ENCODE data around the gene USP48. TPM values are rescaled to one million over a fixed set of nuclear protein-coding genes. Genes with fewer than 3 reads are reported as not detected.
"Not testable (repeated sequence)": the region's sequence is repeated elsewhere in the genome, so short reads cannot be mapped to it uniquely, and the experiment has no call there.

USP48 gene
- total RNA-seq, 2 donors from 2014 or later: 72.8 to 130 TPM

GRCh38 chr1:21674957-21675356 is 108.0 kb downstream of the USP48 start:
- DNase-seq (ENCODE audit: low spot score) (no peak), ATAC-seq (no peak)
- Mint-ChIP-seq H3K4me3 (no peak overlapping the region), H3K27ac (no peak overlapping the region), H3K4me1 (ENCODE audit: low read depth in 2 of 2) (no peaks in the 10 kb centered on the region), H3K9me3 (no peaks in the 10 kb centered on the region), H3K27me3 (no peaks in the 10 kb centered on the region), H3K36me3 (no peaks in the 10 kb centered on the region)

- not testable (repeated sequence) for H3K27me3 Mint-ChIP-seq; H3K4me3 Mint-ChIP-seq; H3K4me1 Mint-ChIP-seq (ENCODE audit: low read depth in 2 of 2); ATAC-seq; H3K36me3 Mint-ChIP-seq; DNase-seq (ENCODE audit: low spot score); H3K27ac Mint-ChIP-seq; H3K9me3 Mint-ChIP-seq
These were observed 109.1 kb downstream of the USP48 start for GRCh38 chr1:21673853-21674252.

GRCh38 chr1:21673277-21673780 is 109.6 kb downstream of the USP48 start:
- Mint-ChIP-seq H3K27ac (no peak overlapping the region), H3K27me3 (no peaks in the 10 kb centered on the region)

GRCh38 chr1:21672478-21673276 is 110.3 kb downstream of the USP48 start:
- DNase-seq (ENCODE audit: low spot score): no peak
- Mint-ChIP-seq H3K4me1 (ENCODE audit: low read depth in 2 of 2) (no peaks in the 10 kb centered on the region), H3K27me3 (peaks cover 0 to 1% of the 10 kb centered on the region in 2 donors), H3K9me3 (no peaks in the 10 kb centered on the region), H3K27ac (no peak overlapping the region), H3K36me3 (no peaks in the 10 kb centered on the region), H3K4me3 (no peak overlapping the region)
- no peak for ATAC-seq

More at GRCh38 chr1:21673277-21673780, 109.6 kb downstream of the USP48 start:
- no peaks in the 10 kb centered on the region for H3K4me1 Mint-ChIP-seq (ENCODE audit: low read depth in 2 of 2)
- no peak for DNase-seq (ENCODE audit: low spot score)
- no peaks in the 10 kb centered on the region for H3K9me3 Mint-ChIP-seq
- no peak overlapping the region for H3K4me3 Mint-ChIP-seq
- H3K36me3 Mint-ChIP-seq: no peaks in the 10 kb centered on the region
- ATAC-seq: no peak

GRCh38 chr1:21671915-21672314 is 111.0 kb downstream of the USP48 start:
- Mint-ChIP-seq H3K36me3 (no peaks in the 10 kb centered on the region), H3K4me3 (no peak overlapping the region), H3K27ac (no peak overlapping the region), H3K27me3 (peaks cover 0 to 3% of the 10 kb centered on the region in 2 donors), H3K4me1 (ENCODE audit: low read depth in 2 of 2) (no peaks in the 10 kb centered on the region), H3K9me3 (no peaks in the 10 kb centered on the region)
- no peak for ATAC-seq
- no peak for DNase-seq (ENCODE audit: low spot score)

GRCh38 chr1:21670956-21671902 is 111.7 kb downstream of the USP48 start:
- ATAC-seq: no peak
- H3K4me3 Mint-ChIP-seq: no peak overlapping the region
- no peak overlapping the region for H3K27ac Mint-ChIP-seq
- no peaks in the 10 kb centered on the region for H3K9me3 Mint-ChIP-seq
- H3K27me3 Mint-ChIP-seq: peaks cover 0 to 3% of the 10 kb centered on the region in 2 donors
- no peaks in the 10 kb centered on the region for H3K36me3 Mint-ChIP-seq
- no peaks in the 10 kb centered on the region for H3K4me1 Mint-ChIP-seq (ENCODE audit: low read depth in 2 of 2)
- DNase-seq (ENCODE audit: low spot score): no peak

GRCh38 chr1:21670059-21670881 is 112.7 kb downstream of the USP48 start:
- Mint-ChIP-seq H3K36me3 (no peaks in the 10 kb centered on the region), H3K27me3 (peaks cover 0 to 6% of the 10 kb centered on the region in 2 donors), H3K27ac (no peak overlapping the region), H3K4me1 (ENCODE audit: low read depth in 2 of 2) (no peaks in the 10 kb centered on the region), H3K9me3 (no peaks in the 10 kb centered on the region), H3K4me3 (peak overlapping the region; percentile 32)
- ATAC-seq (no peak), DNase-seq (ENCODE audit: low spot score) (no peak)

- H3K9me3 Mint-ChIP-seq: no peaks in the 10 kb centered on the region
- peak; percentile 60 to 62 for ATAC-seq
- H3K27me3 Mint-ChIP-seq: peaks cover 3 to 7% of the 10 kb centered on the region in 2 donors
- no peaks in the 10 kb centered on the region for H3K4me1 Mint-ChIP-seq (ENCODE audit: low read depth in 2 of 2)
- DNase-seq (ENCODE audit: low spot score): no peak
- no peaks in the 10 kb centered on the region for H3K36me3 Mint-ChIP-seq
- H3K4me3 Mint-ChIP-seq: peak within 1 kb of the TSS; percentile 32
- H3K27ac Mint-ChIP-seq: no peak within 1 kb of the TSS
These were observed 113.5 kb downstream of the USP48 start, which contains the start of gene RAP1GAP for GRCh38 chr1:21669258-21670058. Gene RAP1GAP (minus strand): TSS chr1:21669357. CDS start chr1:21620032, 49,325 bp downstream.

- no peaks in the 10 kb centered on the region for H3K9me3 Mint-ChIP-seq
- no peaks in the 10 kb centered on the region for H3K36me3 Mint-ChIP-seq
- H3K27me3 Mint-ChIP-seq: peaks cover 7 to 9% of the 10 kb centered on the region in 2 donors
- no peak for DNase-seq (ENCODE audit: low spot score)
- no peaks in the 10 kb centered on the region for H3K4me1 Mint-ChIP-seq (ENCODE audit: low read depth in 2 of 2)
- ATAC-seq: no peak
- H3K27ac Mint-ChIP-seq: no peak overlapping the region
- no peak overlapping the region for H3K4me3 Mint-ChIP-seq
These were observed 114.0 kb downstream of the USP48 start for GRCh38 chr1:21668951-21669257.

- Mint-ChIP-seq H3K4me1 (ENCODE audit: low read depth in 2 of 2) (no peaks in the 10 kb centered on the region), H3K4me3 (no peak overlapping the region)
These were observed 114.6 kb downstream of the USP48 start for GRCh38 chr1:21668232-21668950.

GRCh38 chr1:21667348-21668231 is 115.4 kb downstream of the USP48 start:
- no peak overlapping the region for H3K4me3 Mint-ChIP-seq
- DNase-seq (ENCODE audit: low spot score) (peak; percentile 56), ATAC-seq (no peak)
- peaks cover 7 to 9% of the 10 kb centered on the region in 2 donors for H3K27me3 Mint-ChIP-seq
- no peaks in the 10 kb centered on the region for H3K9me3 Mint-ChIP-seq
- no peaks in the 10 kb centered on the region for H3K4me1 Mint-ChIP-seq (ENCODE audit: low read depth in 2 of 2)
- H3K27ac Mint-ChIP-seq: no peak overlapping the region
- H3K36me3 Mint-ChIP-seq: no peaks in the 10 kb centered on the region

More at GRCh38 chr1:21668232-21668950, 114.6 kb downstream of the USP48 start:
- ATAC-seq (no peak), DNase-seq (ENCODE audit: low spot score) (no peak)
- Mint-ChIP-seq H3K27me3 (peaks cover 7 to 9% of the 10 kb centered on the region in 2 donors), H3K9me3 (no peaks in the 10 kb centered on the region), H3K36me3 (no peaks in the 10 kb centered on the region), H3K27ac (no peak overlapping the region)

Measured in natural killer cell treated with Interleukin-12 subunit alpha and Interleukin-12 subunit beta and Interleukin-15 and Interleukin-18, amount 100 ng/mL, for 72 hours (primary cell).